Fibroblast of pulmonary artery (primary cell): ENCODE results near the gene NT5DC3.

ENCODE experiments used
- DNase-seq: peaks from one replicate; pipeline ENCODE4 v3.0.0-alpha.2; 2010; ENCODE audit warnings: low read depth
- H3K4me3 ChIP-seq: replicated peaks from 2 replicates; pipeline ENCODE4 v1.5.1; 2011; ENCODE audit warnings: low read depth, mild to moderate bottlenecking, control low read depth, low read length, moderate library complexity
- TF ChIP-seq, protein P1 (sequence below): IDR thresholded peaks from 2 replicates; pipeline ENCODE4 v1.5.1; 2011; ENCODE audit warnings: mild to moderate bottlenecking, control low read depth, low read length, inconsistent platforms; ENCODE audit errors: missing control alignments

Gene NT5DC3

DNA sequence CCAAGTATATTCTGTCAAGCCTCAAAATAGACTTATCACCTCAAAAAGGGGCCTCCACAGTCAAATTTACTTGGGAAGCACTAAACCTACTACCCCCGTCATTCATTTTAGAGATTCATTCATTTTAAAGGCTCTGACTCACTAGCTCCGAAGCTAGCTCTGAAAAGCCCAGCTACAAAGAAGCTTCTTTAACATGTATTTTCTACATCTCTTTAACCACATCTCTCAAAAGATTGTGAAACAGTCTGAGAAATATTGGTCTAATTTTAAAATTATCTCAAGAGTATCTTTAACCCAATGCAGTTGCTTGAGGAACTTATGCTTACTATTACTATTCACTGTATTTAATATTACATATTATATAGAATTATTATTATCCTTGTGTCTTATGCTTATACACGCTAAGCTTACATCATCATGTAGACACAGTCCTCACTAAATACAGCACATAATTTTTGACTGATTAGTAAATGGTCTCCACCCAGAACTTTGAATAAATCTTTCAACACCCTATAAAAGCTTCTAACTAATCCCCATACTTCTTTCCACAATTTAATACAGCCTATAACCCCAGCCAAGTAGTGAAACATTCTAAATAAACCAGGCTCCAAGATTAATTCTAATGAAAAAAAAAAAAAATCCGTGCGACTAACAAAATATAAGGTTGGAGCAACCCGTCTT is 7.8 kb downstream of the NT5DC3 start:
- TF ChIP-seq, protein P1, sequence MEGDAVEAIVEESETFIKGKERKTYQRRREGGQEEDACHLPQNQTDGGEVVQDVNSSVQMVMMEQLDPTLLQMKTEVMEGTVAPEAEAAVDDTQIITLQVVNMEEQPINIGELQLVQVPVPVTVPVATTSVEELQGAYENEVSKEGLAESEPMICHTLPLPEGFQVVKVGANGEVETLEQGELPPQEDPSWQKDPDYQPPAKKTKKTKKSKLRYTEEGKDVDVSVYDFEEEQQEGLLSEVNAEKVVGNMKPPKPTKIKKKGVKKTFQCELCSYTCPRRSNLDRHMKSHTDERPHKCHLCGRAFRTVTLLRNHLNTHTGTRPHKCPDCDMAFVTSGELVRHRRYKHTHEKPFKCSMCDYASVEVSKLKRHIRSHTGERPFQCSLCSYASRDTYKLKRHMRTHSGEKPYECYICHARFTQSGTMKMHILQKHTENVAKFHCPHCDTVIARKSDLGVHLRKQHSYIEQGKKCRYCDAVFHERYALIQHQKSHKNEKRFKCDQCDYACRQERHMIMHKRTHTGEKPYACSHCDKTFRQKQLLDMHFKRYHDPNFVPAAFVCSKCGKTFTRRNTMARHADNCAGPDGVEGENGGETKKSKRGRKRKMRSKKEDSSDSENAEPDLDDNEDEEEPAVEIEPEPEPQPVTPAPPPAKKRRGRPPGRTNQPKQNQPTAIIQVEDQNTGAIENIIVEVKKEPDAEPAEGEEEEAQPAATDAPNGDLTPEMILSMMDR: no peak
- no peak for DNase-seq
- no peak overlapping the region for H3K4me3 ChIP-seq

DNA sequence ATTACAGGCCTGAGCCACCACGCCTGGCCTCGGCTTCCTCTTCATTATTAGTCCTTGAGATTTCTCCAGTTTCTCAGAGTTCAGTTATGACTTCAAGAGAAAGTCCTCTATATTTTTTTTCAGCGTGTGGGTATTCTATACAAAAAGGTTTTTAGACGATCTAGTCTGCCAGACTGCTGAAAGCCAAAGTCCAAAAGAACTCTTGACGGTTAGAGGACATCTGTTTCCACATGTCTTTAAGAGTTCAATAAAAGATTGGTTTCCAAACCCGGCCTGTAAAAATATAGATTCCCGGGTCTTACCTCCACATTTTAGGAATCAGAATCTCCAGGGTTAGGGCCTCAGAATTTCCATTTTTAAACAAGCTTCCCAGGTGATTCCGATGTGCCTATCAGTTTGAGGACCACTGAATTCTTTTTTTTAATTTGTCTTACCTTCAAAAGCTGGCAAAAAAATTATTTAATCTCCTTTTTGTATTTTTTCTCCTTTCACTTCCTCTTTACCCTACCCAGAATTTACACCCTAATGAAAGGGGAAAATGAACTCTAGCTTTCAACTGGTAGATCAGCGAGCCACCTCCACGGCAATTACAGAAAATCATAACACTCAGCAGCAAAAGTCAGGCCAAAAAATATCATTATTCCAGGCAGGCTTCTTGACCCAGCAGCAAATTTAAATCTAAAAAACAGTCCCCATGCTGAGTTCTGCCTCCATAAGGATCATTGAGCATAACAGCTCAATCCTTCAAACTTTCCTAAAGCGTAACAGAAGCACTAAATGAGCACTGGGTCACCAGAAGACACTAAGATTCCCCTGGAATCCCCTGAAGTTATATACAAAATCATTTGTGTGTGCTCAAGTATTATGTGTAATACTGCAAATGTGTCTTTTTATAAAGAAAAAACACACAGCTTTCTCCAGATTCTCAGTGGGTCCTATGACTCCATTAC is 8.7 kb downstream of the NT5DC3 start:
- no peak for DNase-seq
- TF ChIP-seq, protein P1: no peak
- H3K4me3 ChIP-seq: no peak overlapping the region

DNA sequence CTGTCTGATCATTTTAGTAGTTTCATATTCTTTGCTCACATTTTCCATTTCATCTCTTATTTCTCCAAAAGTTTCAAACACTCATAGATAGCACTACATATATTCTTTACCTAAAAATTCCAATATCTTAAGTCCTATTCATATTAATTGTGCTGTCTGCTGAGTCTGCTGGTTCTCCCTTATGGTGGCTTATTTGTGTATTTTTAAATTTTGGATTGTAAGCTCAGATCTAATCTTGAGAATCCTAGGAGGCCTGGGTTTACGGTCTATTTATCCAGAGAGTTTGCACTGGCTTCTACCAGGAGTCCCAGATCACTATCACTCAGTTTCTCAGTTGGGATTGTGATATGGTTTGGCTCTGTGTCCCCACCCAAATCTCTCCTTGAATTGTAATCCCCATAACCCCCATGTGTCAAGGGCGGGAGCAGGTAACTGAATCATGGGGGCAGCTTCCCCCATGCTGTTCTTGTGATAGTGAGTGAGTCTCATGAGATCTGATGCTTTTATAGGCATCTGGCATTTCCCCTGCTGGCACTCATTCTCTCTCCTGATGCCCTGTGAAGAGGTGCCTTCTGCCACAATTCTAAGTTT is 10.2 kb downstream of the NT5DC3 start:
- TF ChIP-seq, protein P1: no peak
- H3K4me3 ChIP-seq: no peak overlapping the region
- DNase-seq: no peak

DNA sequence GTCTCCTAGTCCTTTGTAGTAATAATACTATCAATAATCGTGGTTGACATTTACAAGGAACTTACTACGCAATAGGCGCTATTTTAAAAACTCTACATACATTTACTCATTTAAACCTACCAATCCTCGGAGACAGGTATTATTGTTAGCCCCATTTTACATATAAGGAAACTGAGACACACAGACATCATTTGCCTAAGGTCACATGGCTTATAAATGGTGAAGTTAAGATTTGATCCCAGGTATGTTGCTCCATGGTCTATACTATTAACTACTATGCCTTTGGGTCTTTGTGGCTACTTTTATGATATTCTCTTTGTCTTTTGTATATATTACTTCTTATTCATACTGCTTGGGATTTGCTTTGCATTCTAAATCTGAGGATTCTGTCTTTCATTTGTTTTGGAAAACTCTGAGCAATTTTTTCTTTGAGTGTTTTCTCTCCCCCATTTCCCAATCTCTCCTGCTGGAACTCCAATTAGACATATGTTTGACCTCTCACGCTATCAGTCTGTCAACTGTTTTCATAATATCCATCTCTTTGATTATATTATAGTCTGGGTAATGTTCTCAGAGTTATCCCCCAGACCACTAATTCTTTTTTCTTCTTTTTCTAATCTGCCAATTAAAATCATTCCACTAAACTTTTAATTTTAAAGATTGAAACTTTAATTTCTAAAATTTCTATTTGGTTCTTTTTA is 10.9 kb downstream of the NT5DC3 start:
- TF ChIP-seq, protein P1: no peak
- no peak for DNase-seq
- no peak overlapping the region for H3K4me3 ChIP-seq

DNA sequence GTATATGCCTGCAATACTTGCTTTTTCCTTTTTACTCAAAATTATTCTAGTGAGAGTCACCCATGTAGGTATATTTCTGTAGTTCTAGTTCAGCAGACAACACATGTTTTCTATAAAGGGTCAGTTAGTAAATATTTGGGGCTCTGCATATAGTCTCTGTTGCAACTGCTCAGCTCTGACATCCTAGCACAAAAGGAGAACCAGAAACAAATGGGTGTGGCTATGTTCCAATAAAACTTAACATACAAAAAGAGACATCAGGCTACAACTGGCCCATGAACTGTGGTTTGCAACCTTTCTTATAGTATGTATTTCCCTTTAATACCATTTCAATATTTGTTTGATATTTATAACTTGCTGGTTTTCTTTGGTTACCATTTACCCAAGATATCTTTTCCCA is 11.9 kb downstream of the NT5DC3 start:
- no peak for DNase-seq
- no peak overlapping the region for H3K4me3 ChIP-seq
- TF ChIP-seq, protein P1: no peak

DNA sequence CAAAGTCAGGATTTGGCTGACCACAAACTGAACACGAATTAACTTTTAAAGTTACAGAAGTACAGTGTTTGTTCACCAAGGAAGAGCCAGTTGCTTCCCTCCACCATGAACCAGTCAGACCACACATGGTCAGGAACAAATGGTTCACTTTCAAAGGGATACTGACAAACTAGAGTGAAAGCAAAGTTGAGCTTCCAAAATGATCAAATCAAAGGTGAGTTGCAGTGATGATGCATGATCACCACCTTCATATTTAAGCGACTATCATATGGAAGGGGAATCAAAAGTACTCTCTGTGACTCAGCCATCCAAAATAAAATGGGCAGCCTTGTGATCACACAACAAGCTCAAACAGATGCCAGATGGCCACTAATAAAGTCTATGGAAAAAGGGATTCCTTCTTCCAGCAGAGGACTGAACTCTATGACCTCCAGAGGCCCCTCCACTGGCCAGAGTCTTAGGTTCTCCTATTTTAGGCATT is 13.1 kb downstream of the NT5DC3 start:
- no peak for DNase-seq
- TF ChIP-seq, protein P1: no peak
- H3K4me3 ChIP-seq: no peak overlapping the region
